ENCODE results near the gene LIN28A.

DNA sequence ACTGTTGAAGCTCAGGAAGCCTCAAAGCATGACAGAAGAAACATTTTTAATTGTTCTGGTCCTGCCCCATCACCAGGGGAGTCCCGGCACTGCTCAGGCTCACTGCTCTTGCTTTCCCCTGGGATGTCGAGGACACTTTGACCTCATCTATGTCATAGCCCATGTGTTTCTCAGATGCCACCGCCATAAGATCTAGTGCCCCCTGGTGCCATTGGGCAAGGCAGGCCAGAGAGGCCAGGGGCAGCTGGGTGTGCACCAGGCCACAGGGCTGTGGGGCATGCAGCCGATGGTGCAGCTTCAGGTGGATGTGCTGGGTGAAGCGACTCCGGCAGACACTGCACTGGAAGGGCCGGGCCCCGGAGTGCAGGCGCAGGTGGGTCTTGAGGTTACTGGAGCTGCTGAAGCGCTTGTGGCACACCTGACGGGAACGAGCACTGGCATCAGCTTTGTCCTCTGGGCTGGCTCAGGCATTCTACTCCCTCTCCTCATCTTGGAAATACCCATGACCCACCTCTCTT lies 49.0 kb upstream of the LIN28A start:
- TF ChIP-seq EZH2 (IDR thresholded peaks at IDR 0.05; ENCODE audit: low read depth, unreplicated experiment) (no peak), CREB1 (CRISPR knock-in tag; IDR thresholded peaks at IDR 0.05; ENCODE audit: low read depth) (no peak), POLR2AphosphoS5 (IDR thresholded peaks at IDR 0.05; ENCODE audit: low read depth) (no peak), JUNB (IDR thresholded peaks at IDR 0.05; ENCODE audit: unreplicated experiment) (no peak), EZH2phosphoT487 (IDR thresholded peaks at IDR 0.05; ENCODE audit: unreplicated experiment) (no peak), STAT1 (IDR thresholded peaks at IDR 0.05; ENCODE audit: unreplicated experiment) (no peak), NANOG (IDR thresholded peaks at IDR 0.05; ENCODE audit: borderline replicate concordance) (no peak), ZNF331 (CRISPR knock-in tag; IDR thresholded peaks at IDR 0.05; ENCODE audit: low read depth) (no peak), ZNF114 (CRISPR knock-in tag; IDR thresholded peaks at IDR 0.05) (no peak)
- TF ChIP-seq, protein P1, sequence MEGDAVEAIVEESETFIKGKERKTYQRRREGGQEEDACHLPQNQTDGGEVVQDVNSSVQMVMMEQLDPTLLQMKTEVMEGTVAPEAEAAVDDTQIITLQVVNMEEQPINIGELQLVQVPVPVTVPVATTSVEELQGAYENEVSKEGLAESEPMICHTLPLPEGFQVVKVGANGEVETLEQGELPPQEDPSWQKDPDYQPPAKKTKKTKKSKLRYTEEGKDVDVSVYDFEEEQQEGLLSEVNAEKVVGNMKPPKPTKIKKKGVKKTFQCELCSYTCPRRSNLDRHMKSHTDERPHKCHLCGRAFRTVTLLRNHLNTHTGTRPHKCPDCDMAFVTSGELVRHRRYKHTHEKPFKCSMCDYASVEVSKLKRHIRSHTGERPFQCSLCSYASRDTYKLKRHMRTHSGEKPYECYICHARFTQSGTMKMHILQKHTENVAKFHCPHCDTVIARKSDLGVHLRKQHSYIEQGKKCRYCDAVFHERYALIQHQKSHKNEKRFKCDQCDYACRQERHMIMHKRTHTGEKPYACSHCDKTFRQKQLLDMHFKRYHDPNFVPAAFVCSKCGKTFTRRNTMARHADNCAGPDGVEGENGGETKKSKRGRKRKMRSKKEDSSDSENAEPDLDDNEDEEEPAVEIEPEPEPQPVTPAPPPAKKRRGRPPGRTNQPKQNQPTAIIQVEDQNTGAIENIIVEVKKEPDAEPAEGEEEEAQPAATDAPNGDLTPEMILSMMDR (conservative IDR thresholded peaks at IDR 0.05; ENCODE audit: low read depth in 2 of 2) = peak in 1 of 2 experiments; percentile 28; a peak in 1 of 4 replicates
- TF ChIP-seq, protein P2, sequence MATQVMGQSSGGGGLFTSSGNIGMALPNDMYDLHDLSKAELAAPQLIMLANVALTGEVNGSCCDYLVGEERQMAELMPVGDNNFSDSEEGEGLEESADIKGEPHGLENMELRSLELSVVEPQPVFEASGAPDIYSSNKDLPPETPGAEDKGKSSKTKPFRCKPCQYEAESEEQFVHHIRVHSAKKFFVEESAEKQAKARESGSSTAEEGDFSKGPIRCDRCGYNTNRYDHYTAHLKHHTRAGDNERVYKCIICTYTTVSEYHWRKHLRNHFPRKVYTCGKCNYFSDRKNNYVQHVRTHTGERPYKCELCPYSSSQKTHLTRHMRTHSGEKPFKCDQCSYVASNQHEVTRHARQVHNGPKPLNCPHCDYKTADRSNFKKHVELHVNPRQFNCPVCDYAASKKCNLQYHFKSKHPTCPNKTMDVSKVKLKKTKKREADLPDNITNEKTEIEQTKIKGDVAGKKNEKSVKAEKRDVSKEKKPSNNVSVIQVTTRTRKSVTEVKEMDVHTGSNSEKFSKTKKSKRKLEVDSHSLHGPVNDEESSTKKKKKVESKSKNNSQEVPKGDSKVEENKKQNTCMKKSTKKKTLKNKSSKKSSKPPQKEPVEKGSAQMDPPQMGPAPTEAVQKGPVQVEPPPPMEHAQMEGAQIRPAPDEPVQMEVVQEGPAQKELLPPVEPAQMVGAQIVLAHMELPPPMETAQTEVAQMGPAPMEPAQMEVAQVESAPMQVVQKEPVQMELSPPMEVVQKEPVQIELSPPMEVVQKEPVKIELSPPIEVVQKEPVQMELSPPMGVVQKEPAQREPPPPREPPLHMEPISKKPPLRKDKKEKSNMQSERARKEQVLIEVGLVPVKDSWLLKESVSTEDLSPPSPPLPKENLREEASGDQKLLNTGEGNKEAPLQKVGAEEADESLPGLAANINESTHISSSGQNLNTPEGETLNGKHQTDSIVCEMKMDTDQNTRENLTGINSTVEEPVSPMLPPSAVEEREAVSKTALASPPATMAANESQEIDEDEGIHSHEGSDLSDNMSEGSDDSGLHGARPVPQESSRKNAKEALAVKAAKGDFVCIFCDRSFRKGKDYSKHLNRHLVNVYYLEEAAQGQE (IDR thresholded peaks at IDR 0.05; ENCODE audit: unreplicated experiment) = no peak
- TF ChIP-seq, protein P3, sequence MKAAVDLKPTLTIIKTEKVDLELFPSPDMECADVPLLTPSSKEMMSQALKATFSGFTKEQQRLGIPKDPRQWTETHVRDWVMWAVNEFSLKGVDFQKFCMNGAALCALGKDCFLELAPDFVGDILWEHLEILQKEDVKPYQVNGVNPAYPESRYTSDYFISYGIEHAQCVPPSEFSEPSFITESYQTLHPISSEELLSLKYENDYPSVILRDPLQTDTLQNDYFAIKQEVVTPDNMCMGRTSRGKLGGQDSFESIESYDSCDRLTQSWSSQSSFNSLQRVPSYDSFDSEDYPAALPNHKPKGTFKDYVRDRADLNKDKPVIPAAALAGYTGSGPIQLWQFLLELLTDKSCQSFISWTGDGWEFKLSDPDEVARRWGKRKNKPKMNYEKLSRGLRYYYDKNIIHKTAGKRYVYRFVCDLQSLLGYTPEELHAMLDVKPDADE (IDR thresholded peaks at IDR 0.05) = no peak
- TF ChIP-seq, protein P4, sequence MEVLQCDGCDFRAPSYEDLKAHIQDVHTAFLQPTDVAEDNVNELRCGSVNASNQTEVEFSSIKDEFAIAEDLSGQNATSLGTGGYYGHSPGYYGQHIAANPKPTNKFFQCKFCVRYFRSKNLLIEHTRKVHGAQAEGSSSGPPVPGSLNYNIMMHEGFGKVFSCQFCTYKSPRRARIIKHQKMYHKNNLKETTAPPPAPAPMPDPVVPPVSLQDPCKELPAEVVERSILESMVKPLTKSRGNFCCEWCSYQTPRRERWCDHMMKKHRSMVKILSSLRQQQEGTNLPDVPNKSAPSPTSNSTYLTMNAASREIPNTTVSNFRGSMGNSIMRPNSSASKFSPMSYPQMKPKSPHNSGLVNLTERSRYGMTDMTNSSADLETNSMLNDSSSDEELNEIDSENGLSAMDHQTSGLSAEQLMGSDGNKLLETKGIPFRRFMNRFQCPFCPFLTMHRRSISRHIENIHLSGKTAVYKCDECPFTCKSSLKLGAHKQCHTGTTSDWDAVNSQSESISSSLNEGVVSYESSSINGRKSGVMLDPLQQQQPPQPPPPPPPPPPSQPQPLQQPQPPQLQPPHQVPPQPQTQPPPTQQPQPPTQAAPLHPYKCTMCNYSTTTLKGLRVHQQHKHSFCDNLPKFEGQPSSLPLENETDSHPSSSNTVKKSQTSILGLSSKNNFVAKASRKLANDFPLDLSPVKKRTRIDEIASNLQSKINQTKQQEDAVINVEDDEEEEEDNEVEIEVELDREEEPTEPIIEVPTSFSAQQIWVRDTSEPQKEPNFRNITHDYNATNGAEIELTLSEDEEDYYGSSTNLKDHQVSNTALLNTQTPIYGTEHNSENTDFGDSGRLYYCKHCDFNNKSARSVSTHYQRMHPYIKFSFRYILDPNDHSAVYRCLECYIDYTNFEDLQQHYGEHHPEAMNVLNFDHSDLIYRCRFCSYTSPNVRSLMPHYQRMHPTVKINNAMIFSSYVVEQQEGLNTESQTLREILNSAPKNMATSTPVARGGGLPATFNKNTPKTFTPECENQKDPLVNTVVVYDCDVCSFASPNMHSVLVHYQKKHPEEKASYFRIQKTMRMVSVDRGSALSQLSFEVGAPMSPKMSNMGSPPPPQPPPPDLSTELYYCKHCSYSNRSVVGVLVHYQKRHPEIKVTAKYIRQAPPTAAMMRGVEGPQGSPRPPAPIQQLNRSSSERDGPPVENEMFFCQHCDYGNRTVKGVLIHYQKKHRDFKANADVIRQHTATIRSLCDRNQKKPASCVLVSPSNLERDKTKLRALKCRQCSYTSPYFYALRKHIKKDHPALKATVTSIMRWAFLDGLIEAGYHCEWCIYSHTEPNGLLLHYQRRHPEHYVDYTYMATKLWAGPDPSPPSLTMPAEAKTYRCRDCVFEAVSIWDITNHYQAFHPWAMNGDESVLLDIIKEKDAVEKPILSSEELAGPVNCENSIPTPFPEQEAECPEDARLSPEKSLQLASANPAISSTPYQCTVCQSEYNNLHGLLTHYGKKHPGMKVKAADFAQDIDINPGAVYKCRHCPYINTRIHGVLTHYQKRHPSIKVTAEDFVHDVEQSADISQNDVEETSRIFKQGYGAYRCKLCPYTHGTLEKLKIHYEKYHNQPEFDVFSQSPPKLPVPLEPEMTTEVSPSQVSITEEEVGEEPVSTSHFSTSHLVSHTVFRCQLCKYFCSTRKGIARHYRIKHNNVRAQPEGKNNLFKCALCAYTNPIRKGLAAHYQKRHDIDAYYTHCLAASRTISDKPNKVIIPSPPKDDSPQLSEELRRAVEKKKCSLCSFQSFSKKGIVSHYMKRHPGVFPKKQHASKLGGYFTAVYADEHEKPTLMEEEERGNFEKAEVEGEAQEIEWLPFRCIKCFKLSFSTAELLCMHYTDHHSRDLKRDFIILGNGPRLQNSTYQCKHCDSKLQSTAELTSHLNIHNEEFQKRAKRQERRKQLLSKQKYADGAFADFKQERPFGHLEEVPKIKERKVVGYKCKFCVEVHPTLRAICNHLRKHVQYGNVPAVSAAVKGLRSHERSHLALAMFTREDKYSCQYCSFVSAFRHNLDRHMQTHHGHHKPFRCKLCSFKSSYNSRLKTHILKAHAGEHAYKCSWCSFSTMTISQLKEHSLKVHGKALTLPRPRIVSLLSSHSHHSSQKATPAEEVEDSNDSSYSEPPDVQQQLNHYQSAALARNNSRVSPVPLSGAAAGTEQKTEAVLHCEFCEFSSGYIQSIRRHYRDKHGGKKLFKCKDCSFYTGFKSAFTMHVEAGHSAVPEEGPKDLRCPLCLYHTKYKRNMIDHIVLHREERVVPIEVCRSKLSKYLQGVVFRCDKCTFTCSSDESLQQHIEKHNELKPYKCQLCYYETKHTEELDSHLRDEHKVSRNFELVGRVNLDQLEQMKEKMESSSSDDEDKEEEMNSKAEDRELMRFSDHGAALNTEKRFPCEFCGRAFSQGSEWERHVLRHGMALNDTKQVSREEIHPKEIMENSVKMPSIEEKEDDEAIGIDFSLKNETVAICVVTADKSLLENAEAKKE (CRISPR knock-in tag; IDR thresholded peaks at IDR 0.05) = no peak

All from GM23338 (cell line).